Parathyroid adenoma (tissue), 2 donors: Measurements from ENCODE around the gene TNFRSF13B.

Experiments used
- H2AFZ ChIP-seq: fragments of 300-600 bp; sonication (generic); one replicate; pipeline ENCODE4 v1.7.0; 2017; ENCODE audit warnings: antibody characterized with exemption, mild to moderate bottlenecking
- H3K27ac ChIP-seq: fragments of 300-600 bp; sonication (generic); one replicate; pipeline ENCODE4 v1.7.0; 2017
- H3K27me3 ChIP-seq: fragments of 300-600 bp; sonication (generic); one replicate; pipeline ENCODE4 v1.7.0; 2017; ENCODE audit warnings: low read length; ENCODE audit not compliant: control insufficient read depth, insufficient read depth
- H3K36me3 ChIP-seq: fragments of 300-600 bp; sonication (generic); one replicate; pipeline ENCODE4 v1.7.0; 2017; ENCODE audit warnings: low read length; ENCODE audit not compliant: control insufficient read depth, insufficient read depth
- H3K4me1 ChIP-seq: fragments of 300-600 bp; sonication (generic); one replicate; pipeline ENCODE4 v1.7.0; 2017; ENCODE audit warnings: control low read depth
- H3K4me2 ChIP-seq: fragments of 300-600 bp; sonication (generic); one replicate; pipeline ENCODE4 v1.7.0; 2017; ENCODE audit warnings: low read length
- H3K4me3 ChIP-seq: fragments of 300-600 bp; sonication (generic); one replicate; pipeline ENCODE4 v1.7.0; 2017; ENCODE audit warnings: low read depth, low read length
- H3K79me2 ChIP-seq: fragments of 300-600 bp; sonication (generic); one replicate; pipeline ENCODE4 v1.7.0; 2017; ENCODE audit warnings: control low read depth
- H3K9ac ChIP-seq: fragments of 300-600 bp; sonication (generic); one replicate; pipeline ENCODE4 v1.7.0; 2017; ENCODE audit warnings: mild to moderate bottlenecking
- H3K9me3 ChIP-seq: fragments of 300-600 bp; sonication (generic); one replicate; pipeline ENCODE4 v1.7.0; 2017; ENCODE audit warnings: low read length; ENCODE audit not compliant: control insufficient read depth
- CTCF ChIP-seq: fragments of 300-600 bp; sonication (generic); IDR thresholded peaks from one replicate; pipeline ENCODE4 v1.7.0; 2017; ENCODE audit warnings: antibody characterized with exemption, mild to moderate bottlenecking
- donor health status: primary hyperparathyroidism.

The TNFRSF13B gene

GRCh38 chr17:16930571-16931317, 41.2 kb downstream of the TNFRSF13B start:
- H3K4me3 ChIP-seq, result no peak overlapping the region
- no peak overlapping the region for H3K4me2 ChIP-seq
- no peak overlapping the region for H3K27ac ChIP-seq
- TF ChIP-seq CTCF, result no peak
- no peak overlapping the region for H3K9ac ChIP-seq
- no peaks in the 10 kb centered on the region for H3K4me1 ChIP-seq
- H3K9me3 ChIP-seq, result no peaks in the 10 kb centered on the region
- no peaks in the 10 kb centered on the region for H3K27me3 ChIP-seq
- no peak overlapping the region for H2AFZ ChIP-seq
- H3K36me3 ChIP-seq, result no peaks in the 10 kb centered on the region
- no peaks in the 10 kb centered on the region for H3K79me2 ChIP-seq

- Histone ChIP-seq H3K27me3 (no peaks in the 10 kb centered on the region), H3K4me3 (no peak overlapping the region), H3K9ac (no peak overlapping the region), H3K79me2 (no peaks in the 10 kb centered on the region), H3K4me1 (no peaks in the 10 kb centered on the region), H3K9me3 (no peaks in the 10 kb centered on the region), H2AFZ (no peak overlapping the region), H3K4me2 (no peak overlapping the region), H3K36me3 (no peaks in the 10 kb centered on the region), H3K27ac (no peak overlapping the region)
- TF ChIP-seq CTCF, result no peak
Measured at GRCh38 chr17:16929757-16930520, 42.0 kb downstream of the TNFRSF13B start.

- H3K9ac ChIP-seq, result no peak overlapping the region
- no peak overlapping the region for H2AFZ ChIP-seq
- no peaks in the 10 kb centered on the region for H3K36me3 ChIP-seq
- no peak overlapping the region for H3K27ac ChIP-seq
- H3K4me2 ChIP-seq, result no peak overlapping the region
- H3K4me3 ChIP-seq, result no peak overlapping the region
- H3K9me3 ChIP-seq, result no peaks in the 10 kb centered on the region
- H3K4me1 ChIP-seq, result no peaks in the 10 kb centered on the region
- no peak for TF ChIP-seq CTCF
- H3K79me2 ChIP-seq, result no peaks in the 10 kb centered on the region
- no peaks in the 10 kb centered on the region for H3K27me3 ChIP-seq
Measured at GRCh38 chr17:16929035-16929680, 42.8 kb downstream of the TNFRSF13B start.

GRCh38 chr17:16928406-16929034, 43.4 kb downstream of the TNFRSF13B start:
- Histone ChIP-seq H3K27me3 (no peaks in the 10 kb centered on the region), H3K9me3 (no peaks in the 10 kb centered on the region), H3K79me2 (no peaks in the 10 kb centered on the region), H3K27ac (no peak overlapping the region), H2AFZ (no peak overlapping the region), H3K4me2 (no peak overlapping the region), H3K36me3 (no peaks in the 10 kb centered on the region), H3K4me3 (no peak overlapping the region), H3K9ac (no peak overlapping the region), H3K4me1 (no peaks in the 10 kb centered on the region)
- TF ChIP-seq CTCF, result no peak
